Transverse colon (tissue), 4 donors: ENCODE data around the gene CEP41. TPM values are rescaled to one million over a fixed set of nuclear protein-coding genes. Genes with fewer than 3 reads are reported as not detected.

Experiments
- DNase-seq: peaks from one replicate; pipeline ENCODE4 v3.0.0-alpha.2; 2019
- H3K27ac ChIP-seq, 4 donors: fragments of 200-600 bp; sonication (generic); 2 replicates each; pipeline ENCODE4 v1.5.1; 2016 to 2018; ENCODE audit warnings: inconsistent platforms in 4 of 4
- H3K27me3 ChIP-seq: fragments of 200-600 bp; sonication (generic); 2 replicates; pipeline ENCODE4 v1.5.1; 2017; ENCODE audit warnings: inconsistent platforms
- H3K36me3 ChIP-seq, 4 donors: fragments of 200-600 bp; sonication (generic); 2 replicates each; pipeline ENCODE4 v1.5.1; 2017 to 2019; ENCODE audit warnings: inconsistent platforms in 4 of 4
- H3K4me1 ChIP-seq, 4 donors: fragments of 200-600 bp; sonication (generic); 2 replicates each; pipeline ENCODE4 v1.5.1; 2017 to 2020; ENCODE audit warnings: inconsistent platforms in 4 of 4
- H3K4me3 ChIP-seq, 4 donors: fragments of 200-600 bp; sonication (generic); 1 replicate in 1 of 4; 2 replicates in 3 of 4; pipeline versions ENCODE4 v1.5.1 to v1.6.1; 2017 to 2019; ENCODE audit warnings: inconsistent platforms in 4 of 4
- H3K9me3 ChIP-seq, 2 donors: fragments of 200-600 bp; sonication (generic); 2 replicates each; pipeline ENCODE4 v1.5.1; 2017 to 2019; ENCODE audit warnings: inconsistent platforms in 2 of 2
- CTCF ChIP-seq, 5 experiments: fragments of 200-600 bp in 3 of 5; fragments of 450-650 bp in 2 of 5; sonication (generic) in 3 of 5; IDR thresholded peaks; 1 replicate in 2 of 5; 2 replicates in 3 of 5; pipeline ENCODE4 v1.5.1; 2016 to 2017; ENCODE audit warnings: antibody characterized with exemption in 5 of 5, inconsistent platforms in 3 of 5, mild to moderate bottlenecking in 2 of 5, moderate library complexity in 1 of 5
- EP300 ChIP-seq: sonication (generic); formaldehyde crosslinking; IDR thresholded peaks from one replicate; pipeline ENCODE4 v1.6.1; 2017; ENCODE audit warnings: antibody characterized with exemption, low read depth
- POLR2A ChIP-seq: fragments of 450-650 bp; IDR thresholded peaks from one replicate; pipeline ENCODE4 v1.6.1; 2016; ENCODE audit warnings: antibody characterized with exemption, mild to moderate bottlenecking, moderate library complexity
- POLR2AphosphoS5 ChIP-seq, 3 donors: sonication (generic); formaldehyde crosslinking; IDR thresholded peaks; one replicate each; pipeline ENCODE4 v1.6.1; 2016; ENCODE audit warnings: antibody characterized with exemption in 3 of 3
- WGBS, 2 donors: methylation state at CpG; one replicate each; pipeline ENCODE4 v1.1.5; 2018; ENCODE audit warnings: low coverage in 1 of 2; 5-methylcytosine and 5-hydroxymethylcytosine counted together
- in situ Hi-C, 4 donors: fragments of 200-750 bp; cut with MboI; loops; one replicate each; pipeline versions ENCODE4 v1.15.0 to v1.15.1; 2017; ENCODE audit warnings: low sequenced_read_pairs in 3 of 4, low pct_ligation_motif_present in 1 of 4, low pct_unique_long_range_greater_than_20kb in 1 of 4
- intact Hi-C: fragments of 100-400 bp; cut with DNase I; formaldehyde crosslinking; loops from one replicate; pipeline ENCODE4 v1.15.1; 2023; ENCODE audit warnings: low total_unique reads
- total RNA-seq, 4 donors: library from RNA; depleted of rRNA; stranded (reverse); fragments of >200 nt; gene quantifications; one replicate each; pipeline ENCODE4 v1.1.0, GENCODE V29; 2016

CEP41 gene
- total RNA-seq, 4 donors from 2014 or later: 0.75 to 4.8 (median 2.7) TPM; not detected in 1

- no peaks in the 10 kb centered on the region for H3K9me3 ChIP-seq
- no peaks in the 10 kb centered on the region for H3K36me3 ChIP-seq
- no peaks in the 10 kb centered on the region for H3K27me3 ChIP-seq
- 93% methylated on average over 7 of the region's 7 CpGs; no CpG with 5 or more reads in 1 of the 2 donors for WGBS, 2 donors
- intact Hi-C loops (no loop called here), in situ Hi-C loops (no loop called here)
- H3K4me1 ChIP-seq: peaks cover 0 to 15% (median 7%) of the 10 kb centered on the region in 4 donors
- TF ChIP-seq CTCF (IDR thresholded peaks at IDR 0.05): no peak
- TF ChIP-seq POLR2AphosphoS5 (IDR thresholded peaks at IDR 0.05): no peak
- no peak for TF ChIP-seq POLR2A
- no peak for TF ChIP-seq EP300
- H3K27ac ChIP-seq: no peak overlapping the region
- DNase-seq: no peak
- H3K4me3 ChIP-seq: no peak overlapping the region
Observed at GRCh38 chr7:130361681-130362080, 79.1 kb downstream of the CEP41 start.

- no peak overlapping the region for H3K27ac ChIP-seq
- no peaks in the 10 kb centered on the region for H3K9me3 ChIP-seq
- in situ Hi-C loops (no loop called here), intact Hi-C loops (no loop called here)
- H3K4me3 ChIP-seq: no peak overlapping the region
- WGBS, 2 donors: 85 to 89% methylated on average over 3 of the region's 3 CpGs
- H3K4me1 ChIP-seq: peaks cover 4 to 14% (median 8%) of the 10 kb centered on the region in 4 donors
- no peak for TF ChIP-seq CTCF (IDR thresholded peaks at IDR 0.05)
- TF ChIP-seq POLR2A: no peak
- TF ChIP-seq EP300: no peak
- TF ChIP-seq POLR2AphosphoS5 (IDR thresholded peaks at IDR 0.05): no peak
- DNase-seq: no peak
- H3K27me3 ChIP-seq: no peaks in the 10 kb centered on the region
- H3K36me3 ChIP-seq: no peaks in the 10 kb centered on the region
Observed at GRCh38 chr7:130360518-130360917, 80.3 kb downstream of the CEP41 start.

GRCh38 chr7:130359276-130359857 lies 81.4 kb downstream of the CEP41 start:
- H3K27ac ChIP-seq: no peak overlapping the region
- peaks cover 4 to 14% (median 8%) of the 10 kb centered on the region in 4 donors for H3K4me1 ChIP-seq
- intact Hi-C loops (no loop called here), in situ Hi-C loops (no loop called here)
- H3K36me3 ChIP-seq: no peaks in the 10 kb centered on the region
- H3K4me3 ChIP-seq: no peak overlapping the region
- no peaks in the 10 kb centered on the region for H3K9me3 ChIP-seq
- H3K27me3 ChIP-seq: no peaks in the 10 kb centered on the region
- no peak for TF ChIP-seq POLR2AphosphoS5 (IDR thresholded peaks at IDR 0.05)
- no peak for TF ChIP-seq POLR2A
- TF ChIP-seq CTCF (IDR thresholded peaks at IDR 0.05): no peak
- TF ChIP-seq EP300: no peak
- DNase-seq: no peak
- WGBS, 2 donors: 91% methylated on average over 5 of the region's 5 CpGs; no CpG with 5 or more reads in 1 of the 2 donors

- H3K27ac ChIP-seq: no peak overlapping the region
- TF ChIP-seq POLR2AphosphoS5 (IDR thresholded peaks at IDR 0.05) (no peak), CTCF (IDR thresholded peaks at IDR 0.05) (no peak), POLR2A (no peak), EP300 (no peak)
- no peak overlapping the region for H3K4me3 ChIP-seq
- no peaks in the 10 kb centered on the region for H3K9me3 ChIP-seq
- no peaks in the 10 kb centered on the region for H3K27me3 ChIP-seq
- 89 to 92% methylated on average over 1 to 4 of the region's 4 CpGs for WGBS, 2 donors
- intact Hi-C loops: no loop called here
- in situ Hi-C loops: no loop called here
- DNase-seq: no peak
- H3K4me1 ChIP-seq: peaks cover 4 to 14% (median 8%) of the 10 kb centered on the region in 4 donors
- no peaks in the 10 kb centered on the region for H3K36me3 ChIP-seq
Observed at GRCh38 chr7:130358471-130358870, 82.3 kb downstream of the CEP41 start.
